OCI-LY7 (cell line): ENCODE results near the gene CFAP97.

Source experiments
- CTCF ChIP-seq: fragments of 200-600 bp; sonication (generic); conservative IDR thresholded peaks from 2 replicates; pipeline ENCODE4 v1.5.1; 2014; ENCODE audit warnings: mild to moderate bottlenecking, antibody characterized with exemption, low read length, moderate library complexity, mixed read lengths
- EZH2phosphoT487 ChIP-seq: fragments of 200-600 bp; sonication (generic); IDR thresholded peaks from 2 replicates; pipeline ENCODE4 v1.6.1; 2018; ENCODE audit warnings: low read depth, borderline replicate concordance, mild to moderate bottlenecking, mixed run types, antibody characterized with exemption, low read length, moderate library complexity, mixed read lengths

DNA sequence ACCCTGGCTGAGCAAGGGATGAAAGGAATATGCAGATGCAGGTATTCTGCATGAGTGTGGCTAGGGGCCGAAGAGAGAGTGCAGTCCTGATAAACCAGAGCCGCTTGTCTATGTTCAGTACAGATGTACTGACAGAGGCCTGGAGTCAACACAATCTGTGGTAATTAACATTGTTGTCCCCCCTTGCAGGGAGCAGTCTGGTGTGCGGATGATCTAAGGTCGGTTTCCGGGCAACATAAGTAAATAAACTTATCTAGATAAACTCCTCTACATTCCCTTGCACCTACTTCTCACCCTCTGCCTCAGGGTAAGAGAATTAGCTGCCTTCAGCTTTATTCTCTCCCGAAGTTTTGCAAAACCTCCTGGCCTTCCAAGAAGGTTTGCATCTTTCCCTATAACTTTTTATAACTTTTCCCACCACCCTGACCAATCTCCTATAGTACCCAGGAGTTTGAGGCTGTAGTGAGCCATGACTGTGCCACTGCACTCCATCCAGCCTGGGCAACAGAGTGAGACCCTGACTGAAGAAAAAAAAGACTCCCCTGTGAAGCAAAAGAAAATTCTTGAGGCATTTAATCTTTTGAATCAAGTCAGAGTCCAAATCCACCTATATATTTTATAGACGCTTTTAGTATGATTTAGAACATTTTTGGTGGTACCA lies 32.2 kb upstream of the CFAP97 start:
- no peak for TF ChIP-seq CTCF
- no peak for TF ChIP-seq EZH2phosphoT487
